ENCODE results near the gene LY6G6C.

DNA sequence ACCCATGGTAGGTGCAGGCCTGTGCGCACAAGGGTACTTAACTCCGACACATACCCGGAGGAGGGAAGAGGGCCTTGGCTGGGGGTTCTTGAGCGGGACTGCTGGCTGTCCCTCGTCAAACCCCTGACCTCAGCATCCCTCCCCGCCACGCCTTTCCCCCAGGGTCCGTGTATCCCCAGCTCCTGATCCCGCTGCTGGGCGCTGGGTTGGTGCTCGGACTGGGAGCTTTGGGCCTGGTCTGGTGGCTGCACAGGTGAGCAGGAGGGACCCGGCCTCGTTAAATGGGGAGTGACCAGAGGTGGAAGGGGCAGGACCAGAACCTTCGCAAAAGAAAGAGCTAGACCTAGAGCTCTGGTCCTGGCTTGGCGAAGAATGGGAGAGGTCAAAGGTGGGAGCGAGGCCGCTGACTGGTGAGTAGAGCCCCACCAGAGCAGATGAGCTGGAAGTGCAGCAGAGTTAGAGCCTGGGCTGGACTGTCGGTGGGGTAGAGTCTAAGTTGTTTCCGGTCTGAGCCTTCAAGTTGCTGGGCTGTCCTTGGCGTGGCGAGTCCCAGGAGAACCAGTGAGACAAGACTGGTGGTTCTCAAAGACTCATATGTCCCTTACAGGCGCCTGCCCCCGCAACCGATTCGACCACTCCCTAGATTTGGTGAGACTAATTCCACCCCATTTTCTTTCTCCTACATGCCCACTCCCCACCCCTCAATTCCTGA lies 2.6 kb upstream of the LY6G6C start:
- TF ChIP-seq CTCF (IDR thresholded peaks at IDR 0.05; ENCODE audit: low read depth, low read length) (no peak), POLR2A (IDR thresholded peaks at IDR 0.05; ENCODE audit: extremely low read depth, insufficient read length) (no peak), MAX (IDR thresholded peaks at IDR 0.05; ENCODE audit: low read depth, low read length) (no peak), MYC (IDR thresholded peaks at IDR 0.05; ENCODE audit: low read depth, low read length) (no peak)

All from NB4 (cell line).